Activated CD4-positive, alpha-beta T cell treated with anti-CD3 and anti-CD28 coated beads, Interleukin-10, Interleukin-2, amounts not matched to agents 100 ng/mL and 50 ng/mL, durations not matched to agents 16 hours and 8 hours (primary cell): ENCODE data around the gene UBE2J1.

ENCODE experiments used
- DNase-seq: peaks from one replicate; pipeline ENCODE4 v3.0.0-alpha.2; 2020

Gene UBE2J1

GRCh38 chr6:89287351-89288028, 65.0 kb downstream of the UBE2J1 start:
- DNase-seq, result no peak

GRCh38 chr6:89286516-89286915, 66.0 kb downstream of the UBE2J1 start:
- no peak for DNase-seq

DNA sequence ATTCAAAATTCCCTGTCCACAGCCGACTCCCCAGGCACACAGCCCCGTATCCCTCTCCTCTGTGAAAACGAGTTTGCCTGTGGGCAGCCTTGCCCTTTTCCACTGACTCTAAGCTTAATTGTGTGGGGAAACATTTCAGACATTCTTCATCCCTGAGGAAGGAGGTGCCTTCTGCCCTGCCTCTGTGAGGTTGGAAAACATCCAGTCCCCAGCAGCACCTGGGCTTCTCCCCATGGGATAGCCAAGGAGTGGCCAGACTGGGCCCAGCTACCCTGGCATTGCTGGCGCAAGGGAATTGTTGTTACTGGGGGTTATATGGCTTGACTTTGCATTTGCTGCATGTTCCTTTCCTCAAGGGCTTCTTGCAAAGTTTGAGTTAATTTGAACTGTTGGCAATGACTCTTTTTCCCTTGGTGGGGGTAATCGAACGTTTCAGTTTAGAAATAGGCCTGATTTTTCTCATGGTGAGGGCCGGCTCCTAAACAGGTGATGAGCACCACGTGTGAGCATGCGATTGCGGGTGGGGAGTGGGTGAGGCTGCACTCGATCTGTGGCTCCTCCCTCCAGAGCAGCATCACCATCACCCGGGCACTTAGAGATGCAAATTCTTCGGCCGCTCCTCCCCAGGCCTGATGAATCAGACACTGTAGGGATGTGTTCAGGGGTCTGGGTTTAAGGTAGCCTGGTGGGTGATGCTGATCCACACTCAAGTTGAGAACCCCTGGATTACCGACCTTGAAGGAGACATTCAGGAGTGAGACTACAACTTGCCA, 67.4 kb downstream of the UBE2J1 start:
- DNase-seq, result no peak

GRCh38 chr6:89284081-89284480, 68.4 kb downstream of the UBE2J1 start:
- DNase-seq, result no peak

- DNase-seq, result no peak
Measured at GRCh38 chr6:89282749-89283148, 69.8 kb downstream of the UBE2J1 start.

DNA sequence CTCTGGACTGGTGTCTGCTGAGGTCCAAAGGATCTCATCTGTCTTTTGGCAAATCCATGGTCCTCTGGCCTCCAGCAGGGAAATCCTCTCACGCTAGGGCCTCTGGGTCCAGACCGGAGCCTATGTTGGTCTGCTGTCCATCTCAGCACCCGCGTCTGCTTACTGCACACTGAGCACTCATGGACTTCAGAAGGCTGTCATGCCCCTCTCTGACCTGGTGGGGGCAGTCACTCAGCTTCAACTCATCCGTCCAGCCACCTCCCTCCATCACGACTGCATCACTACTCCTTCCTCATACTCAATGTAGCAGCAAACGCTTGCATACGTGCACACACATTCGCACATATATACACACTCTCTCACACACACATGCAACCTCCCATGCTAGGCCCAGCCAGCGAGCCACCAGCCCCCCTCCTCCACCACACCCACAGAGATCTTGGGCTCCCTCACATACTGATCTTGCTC, 70.7 kb downstream of the UBE2J1 start:
- peak; percentile 48 for DNase-seq

DNA sequence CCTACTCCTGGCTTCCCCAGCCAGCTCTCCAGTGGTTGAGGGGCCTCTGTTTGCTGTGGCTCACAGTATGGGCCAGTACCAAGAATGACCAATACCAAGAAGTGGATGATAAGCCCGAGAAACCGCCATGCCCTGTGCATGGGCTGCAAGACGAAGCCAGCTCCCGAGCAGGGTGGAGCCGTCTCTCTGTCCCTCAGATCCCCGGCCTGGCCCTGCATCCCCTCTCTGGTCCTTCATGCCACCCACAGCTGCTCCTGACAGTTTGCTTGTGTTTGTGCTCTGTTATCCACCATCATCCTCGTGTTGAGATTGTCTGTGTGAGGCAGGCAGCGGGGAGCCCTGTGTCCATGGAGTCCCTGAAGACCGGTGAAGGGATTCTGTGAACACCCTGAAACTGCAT, 73.6 kb downstream of the UBE2J1 start:
- DNase-seq, result no peak
